Endothelial cell of umbilical vein (primary cell): ENCODE measurements around the gene SMARCD3. TPM values are rescaled to one million over a fixed set of nuclear protein-coding genes. Genes with fewer than 3 reads are reported as not detected.

Experiments used
- BruUV-seq: library from RNA; stranded (reverse); fragments of 400-500 nt; replicated peaks from 2 replicates; lab custom pipeline; 2021; lab: Mats Ljungman, UMichigan
- CTCF ChIA-PET: fragments of 300-600, 350-600 bp; sonication (Branson Sonifier 250); formaldehyde crosslinking; loops from one replicate; lab custom pipeline; 2021; ENCODE audit warnings: antibody characterized with exemption, inconsistent platforms; lab: Charles Lee
- POLR2A ChIA-PET: fragments of 300-600, 350-600 bp; sonication (Branson Sonifier 250); formaldehyde crosslinking; loops from one replicate; lab custom pipeline; 2021; ENCODE audit warnings: antibody characterized with exemption, inconsistent platforms; lab: Charles Lee
- DNase-seq: peaks from one replicate; pipeline ENCODE4 v3.0.0-alpha.2; 2011; ENCODE audit warnings: low read depth, low spot score
- FAIRE-seq: peaks from 2 replicates; lab custom pipeline; 2011; peaks lifted over from hg19 to GRCh38; lab: Jason Lieb, UNC
- H2AFZ ChIP-seq: 2 replicates; pipeline ENCODE4 v1.6.0; 2012; ENCODE audit warnings: low read depth, low read length, control low read depth, inconsistent platforms
- H3K27ac ChIP-seq: 2 replicates; pipeline ENCODE4 v1.5.1; 2011; ENCODE audit warnings: low read depth, mild to moderate bottlenecking, control low read depth, low read length, moderate library complexity; ENCODE audit not compliant: insufficient read depth
- H3K27me3 ChIP-seq, 2 experiments: 2 replicates each; pipeline versions ENCODE4 v1.6.0 to v1.6.1; 2011; ENCODE audit warnings: low read length in 2 of 2, mixed read lengths in 1 of 2; ENCODE audit not compliant: control insufficient read depth in 2 of 2, insufficient read depth in 2 of 2
- H3K36me3 ChIP-seq, 2 experiments: 2 replicates in 1 of 2; 3 replicates in 1 of 2; pipeline ENCODE4 v1.5.1; 2011; ENCODE audit warnings: low read length in 2 of 2, mild to moderate bottlenecking in 1 of 2, moderate library complexity in 1 of 2; ENCODE audit not compliant: control insufficient read depth in 2 of 2, insufficient read depth in 2 of 2; ENCODE audit errors: extremely low read depth in 1 of 2
- H3K4me1 ChIP-seq: 3 replicates; pipeline ENCODE4 v1.5.1; 2011; ENCODE audit warnings: mild to moderate bottlenecking, low read length; ENCODE audit not compliant: control insufficient read depth, insufficient read depth; ENCODE audit errors: extremely low read depth
- H3K4me2 ChIP-seq: 2 replicates; pipeline ENCODE4 v1.6.1; 2011; ENCODE audit warnings: low read length, control low read depth, mixed read lengths; ENCODE audit not compliant: insufficient read depth
- H3K4me3 ChIP-seq, 3 experiments: fragments of 200-600 bp in 1 of 3; sonication (generic), shearing (Covaris generic) in 1 of 3; replicated peaks in 1 of 3; 2 replicates each; pipeline ENCODE4 v1.5.1; 2011 to 2016; ENCODE audit warnings: control low read depth in 3 of 3, low read length in 3 of 3, mild to moderate bottlenecking in 2 of 3, inconsistent platforms in 1 of 3, low read depth in 1 of 3, moderate library complexity in 1 of 3; ENCODE audit not compliant: insufficient read depth in 1 of 3
- H3K79me2 ChIP-seq: 2 replicates; pipeline ENCODE4 v1.6.0; 2012; ENCODE audit warnings: low read length, inconsistent platforms; ENCODE audit not compliant: control insufficient read depth, insufficient read depth
- H3K9ac ChIP-seq: replicated peaks from 2 replicates; pipeline ENCODE3; 2011; ENCODE audit warnings: low read length, control low read depth; ENCODE audit not compliant: insufficient read depth; ENCODE audit errors: extremely low read depth
- H3K9me1 ChIP-seq: replicated peaks from 3 replicates; pipeline ENCODE4 v1.6.0; 2011; ENCODE audit warnings: mild to moderate bottlenecking, low read length; ENCODE audit not compliant: control insufficient read depth, insufficient read depth; ENCODE audit errors: extremely low read depth
- H3K9me3 ChIP-seq: replicated peaks from 2 replicates; pipeline ENCODE4 v1.5.1; 2012; ENCODE audit warnings: low read length, inconsistent platforms; ENCODE audit not compliant: control insufficient read depth, insufficient read depth
- H4K20me1 ChIP-seq: replicated peaks from 2 replicates; pipeline ENCODE3; 2011; ENCODE audit warnings: mild to moderate bottlenecking, low read length; ENCODE audit not compliant: control insufficient read depth, insufficient read depth; ENCODE audit errors: extremely low read depth
- EZH2 ChIP-seq: IDR thresholded peaks from 2 replicates; pipeline ENCODE4 v1.6.1; 2012; ENCODE audit warnings: borderline replicate concordance, low read depth, mild to moderate bottlenecking, moderate library complexity, low read length, inconsistent platforms; ENCODE audit not compliant: severe bottlenecking
- FOS ChIP-seq: IDR thresholded peaks from 2 replicates; pipeline ENCODE4 v1.6.1; 2011; ENCODE audit warnings: mild to moderate bottlenecking, low read length, moderate library complexity, borderline replicate concordance; ENCODE audit not compliant: insufficient read depth
- GATA2 ChIP-seq: IDR thresholded peaks from 2 replicates; pipeline ENCODE4 v1.7.0; 2011; ENCODE audit warnings: low read depth, mild to moderate bottlenecking, moderate library complexity, mixed read lengths, low read length; ENCODE audit not compliant: insufficient read length, insufficient read depth
- JUN ChIP-seq: IDR thresholded peaks from 2 replicates; pipeline ENCODE4 v1.6.1; 2011; ENCODE audit warnings: borderline replicate concordance, low read depth; ENCODE audit not compliant: insufficient read length, insufficient read depth
- MYC ChIP-seq: IDR thresholded peaks from one replicate; pipeline ENCODE4 v1.6.1; 2011; ENCODE audit warnings: mild to moderate bottlenecking, low read depth, low read length
- POLR2A ChIP-seq: IDR thresholded peaks from 2 replicates; pipeline ENCODE4 v1.6.1; 2012; ENCODE audit warnings: low read depth, mild to moderate bottlenecking, control low read depth, low read length
- POLR2AphosphoS5 ChIP-seq: IDR thresholded peaks from 2 replicates; pipeline ENCODE4 v1.6.1; 2012; ENCODE audit warnings: low read depth, mild to moderate bottlenecking, control low read depth, low read length, moderate library complexity; ENCODE audit not compliant: insufficient read depth
- dilution Hi-C: fragments of 300-500 bp; cut with MboI; formaldehyde crosslinking; loops from one replicate; pipeline ENCODE4 v1.15.0; 2019; ENCODE audit warnings: low sequenced_read_pairs; ENCODE audit not compliant: extremely low pct_ligation_motif_present
- intact Hi-C: fragments of 100-400 bp; cut with micrococcal nuclease; formaldehyde crosslinking; loops from one replicate; pipeline ENCODE4 v1.10.0; 2022
- polyA plus RNA-seq, 4 experiments: library from polyadenylated mRNA; depleted of rRNA in 3 of 4; stranded (reverse) in 3 of 4; unstranded in 1 of 4; fragments of >200 nt; gene quantifications; 2 replicates each; pipeline versions ENCODE4 v1.2.1 to v1.2.3, GENCODE V29; 2011 to 2012; ENCODE audit warnings: missing spikeins in 1 of 4
- total RNA-seq: library from RNA; stranded (reverse); gene quantifications from 2 replicates; pipeline ENCODE4 v1.2.3, GENCODE V29; 2021
- TF ChIP-seq, protein P1 (sequence below): IDR thresholded peaks from 2 replicates; pipeline ENCODE4 v1.6.1; 2011; ENCODE audit not compliant: insufficient read depth, insufficient read length
- TF ChIP-seq, protein P2 (sequence below), 2 donors: IDR thresholded peaks; 1 replicate in 1 of 2; 2 replicates in 1 of 2; pipeline ENCODE4 v1.5.1; 2011; ENCODE audit warnings: low read length in 2 of 2, mild to moderate bottlenecking in 2 of 2, moderate library complexity in 2 of 2, control low read depth in 1 of 2, inconsistent platforms in 1 of 2, low read depth in 1 of 2; ENCODE audit not compliant: insufficient read depth in 1 of 2; ENCODE audit errors: extremely low read depth in 1 of 2

SMARCD3 gene
- total and polyA plus RNA-seq, 2 donors (not counting 3 experiments of a cell fraction or from before 2014, with no cell fraction given), result 6.1 to 8.5 TPM

DNA sequence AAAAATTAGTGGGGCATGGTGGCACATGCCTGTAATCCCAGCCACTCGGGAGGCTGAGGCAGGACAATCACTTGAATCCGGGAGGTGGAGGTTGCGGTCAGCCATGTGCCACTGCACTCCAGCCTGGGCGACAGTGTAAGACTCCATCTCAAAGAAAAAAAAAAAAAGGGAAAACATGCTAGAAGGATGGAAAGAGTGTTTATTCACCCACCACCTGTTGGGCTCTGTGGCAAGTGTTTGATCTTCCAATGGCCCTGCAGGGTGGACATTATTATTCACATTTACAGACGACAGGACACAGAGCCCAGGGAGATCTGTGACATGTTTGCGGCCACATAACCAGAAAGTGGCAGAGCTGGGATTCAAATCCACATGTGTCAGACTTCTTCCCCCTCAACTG, 33.2 kb upstream of the SMARCD3 start:
- TF ChIP-seq POLR2AphosphoS5 (no peak), EZH2 (no peak), POLR2A (no peak), GATA2 (no peak), FOS (no peak), MYC (no peak), JUN (no peak)
- TF ChIP-seq, protein P1, sequence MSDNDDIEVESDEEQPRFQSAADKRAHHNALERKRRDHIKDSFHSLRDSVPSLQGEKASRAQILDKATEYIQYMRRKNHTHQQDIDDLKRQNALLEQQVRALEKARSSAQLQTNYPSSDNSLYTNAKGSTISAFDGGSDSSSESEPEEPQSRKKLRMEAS, result no peak
- TF ChIP-seq, protein P2, sequence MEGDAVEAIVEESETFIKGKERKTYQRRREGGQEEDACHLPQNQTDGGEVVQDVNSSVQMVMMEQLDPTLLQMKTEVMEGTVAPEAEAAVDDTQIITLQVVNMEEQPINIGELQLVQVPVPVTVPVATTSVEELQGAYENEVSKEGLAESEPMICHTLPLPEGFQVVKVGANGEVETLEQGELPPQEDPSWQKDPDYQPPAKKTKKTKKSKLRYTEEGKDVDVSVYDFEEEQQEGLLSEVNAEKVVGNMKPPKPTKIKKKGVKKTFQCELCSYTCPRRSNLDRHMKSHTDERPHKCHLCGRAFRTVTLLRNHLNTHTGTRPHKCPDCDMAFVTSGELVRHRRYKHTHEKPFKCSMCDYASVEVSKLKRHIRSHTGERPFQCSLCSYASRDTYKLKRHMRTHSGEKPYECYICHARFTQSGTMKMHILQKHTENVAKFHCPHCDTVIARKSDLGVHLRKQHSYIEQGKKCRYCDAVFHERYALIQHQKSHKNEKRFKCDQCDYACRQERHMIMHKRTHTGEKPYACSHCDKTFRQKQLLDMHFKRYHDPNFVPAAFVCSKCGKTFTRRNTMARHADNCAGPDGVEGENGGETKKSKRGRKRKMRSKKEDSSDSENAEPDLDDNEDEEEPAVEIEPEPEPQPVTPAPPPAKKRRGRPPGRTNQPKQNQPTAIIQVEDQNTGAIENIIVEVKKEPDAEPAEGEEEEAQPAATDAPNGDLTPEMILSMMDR (IDR thresholded peaks at IDR 0.05; ENCODE audit: extremely low read depth in 1 of 2, insufficient read depth in 1 of 2, low read depth in 1 of 2, low read length in 2 of 2), result no peak
- Histone ChIP-seq H3K9me1 (no peaks in the 10 kb centered on the region), H3K9me3 (no peaks in the 10 kb centered on the region), H3K27me3 (peaks cover 4 to 17% of the 10 kb centered on the region in 2 experiments), H3K4me1 (no peaks in the 10 kb centered on the region), H3K9ac (no peak overlapping the region), H4K20me1 (no peaks in the 10 kb centered on the region), H3K79me2 (no peaks in the 10 kb centered on the region), H3K36me3 (no peaks in the 10 kb centered on the region), H2AFZ (no peak overlapping the region), H3K27ac (no peak overlapping the region), H3K4me2 (no peak overlapping the region), H3K4me3 (no peak overlapping the region)
- FAIRE-seq (no peak), DNase-seq (no peak)
- dilution Hi-C loops, result no loop called here
- ChIA-PET POLR2A (no interaction called here), CTCF (no interaction called here)
- intact Hi-C loops, result no loop called here
- BruUV-seq, result no TSS peak
